Endodermal cell (in vitro differentiated cells): Measurements from ENCODE around the gene CACNA1D. TPM values are rescaled to one million over a fixed set of nuclear protein-coding genes. Genes with fewer than 3 reads are reported as not detected.

Experiments
- DNase-seq: peaks from one replicate; pipeline ENCODE4 v3.0.0-alpha.2; 2017
- H3K27ac ChIP-seq: 2 replicates; pipeline ENCODE4 v1.5.1; 2013; ENCODE audit warnings: mild to moderate bottlenecking, low read depth, low read length, moderate library complexity
- H3K27me3 ChIP-seq: 2 replicates; pipeline ENCODE4 v1.6.1; 2013; ENCODE audit warnings: mild to moderate bottlenecking, low read length, moderate library complexity; ENCODE audit not compliant: insufficient read depth, control insufficient read depth, poor library complexity, severe bottlenecking
- H3K36me3 ChIP-seq: 2 replicates; pipeline ENCODE4 v1.7.0; 2013; ENCODE audit warnings: mild to moderate bottlenecking, low read length, moderate library complexity; ENCODE audit not compliant: control insufficient read depth, insufficient read depth
- H3K4me1 ChIP-seq: one replicate; pipeline ENCODE4 v1.7.0; 2013; ENCODE audit warnings: low read length; ENCODE audit not compliant: control insufficient read depth, insufficient read depth
- H3K4me3 ChIP-seq: 2 replicates; pipeline ENCODE4 v1.5.1; 2013; ENCODE audit warnings: mild to moderate bottlenecking, low read length, moderate library complexity
- H3K9ac ChIP-seq: 2 replicates; pipeline ENCODE4 v1.6.1; 2013; ENCODE audit warnings: mild to moderate bottlenecking, low read length, moderate library complexity; ENCODE audit not compliant: poor library complexity, severe bottlenecking; ENCODE audit errors: extremely low read depth
- H3K9me3 ChIP-seq: 2 replicates; pipeline ENCODE4 v1.6.1; 2013; ENCODE audit warnings: mild to moderate bottlenecking, low read length, moderate library complexity; ENCODE audit not compliant: control insufficient read depth
- H3K27ac Mint-ChIP-seq: 2 replicates; pipeline ENCODE4 v1.8.0; 2020; ENCODE audit warnings: mixed read lengths
- H3K27me3 Mint-ChIP-seq: 2 replicates; pipeline ENCODE4 v1.8.0; 2021; ENCODE audit warnings: mild to moderate bottlenecking, mixed read lengths; ENCODE audit not compliant: insufficient read depth
- H3K36me3 Mint-ChIP-seq: 2 replicates; pipeline ENCODE4 v1.8.0; 2020; ENCODE audit warnings: low read depth, mixed read lengths
- H3K4me1 Mint-ChIP-seq: 2 replicates; pipeline ENCODE4 v1.8.0; 2020; ENCODE audit warnings: mixed read lengths
- H3K4me3 Mint-ChIP-seq: 2 replicates; pipeline ENCODE4 v1.8.0; 2020; ENCODE audit warnings: mild to moderate bottlenecking, moderate library complexity, mixed read lengths
- H3K9me3 Mint-ChIP-seq: 2 replicates; pipeline ENCODE4 v1.8.0; 2020; ENCODE audit warnings: mild to moderate bottlenecking, mixed read lengths
- CTCF ChIP-seq: fragments of 200-600 bp; sonication (generic); conservative IDR thresholded peaks from 2 replicates; pipeline ENCODE4 v1.5.0; 2021; ENCODE audit warnings: antibody characterized with exemption, mild to moderate bottlenecking
- WGBS, 2 experiments: methylation state at CpG; one replicate each; pipeline versions ENCODE4 v1.1.5 to v1.1.7; 2013; ENCODE audit warnings: missing lambda C conversion rate in 2 of 2, mixed read lengths in 1 of 2; ENCODE audit not compliant: insufficient coverage in 1 of 2, insufficient read length in 1 of 2; 5-methylcytosine and 5-hydroxymethylcytosine counted together
- total RNA-seq, 2 donors: library from RNA; stranded (reverse); fragmentation: NEBNext Ultra II Directional in 1 of 2; extraction: Animal tissue kit (Norgen Biotek cat#: 25700) in 1 of 2; gene quantifications; 2 replicates in 1 of 2; 3 replicates in 1 of 2; pipeline ENCODE4 v1.2.1, GENCODE V29; 2021

CACNA1D gene
- total RNA-seq, 2 donors from 2014 or later = 2.2 to 3.8 TPM

DNA sequence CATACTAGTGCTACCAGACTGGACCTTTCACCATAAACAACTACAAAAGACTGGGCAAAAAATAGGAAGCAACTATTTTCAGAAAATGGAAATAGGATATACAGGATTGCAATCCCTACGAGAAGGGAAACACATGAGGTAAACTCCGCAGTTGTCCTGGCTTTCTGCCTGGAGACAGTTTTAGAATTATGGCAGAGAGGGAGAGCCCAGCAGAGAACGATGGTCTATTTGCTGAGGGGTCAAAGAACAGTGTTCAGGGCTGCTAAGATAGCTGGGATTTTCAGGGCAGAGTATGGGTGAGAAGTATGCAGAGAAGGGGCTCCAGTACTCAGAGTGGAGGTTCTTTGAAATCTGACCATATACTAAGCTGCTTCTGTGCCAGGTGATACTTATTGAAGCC lies 188.4 kb downstream of the CACNA1D start:
- WGBS, 2 experiments = 77 to 88% methylated on average over 3 of the region's 3 CpGs
- H3K27me3 ChIP-seq = peaks cover 15% of the 10 kb centered on the region
- no peaks in the 10 kb centered on the region for H3K9me3 ChIP-seq
- H3K27ac Mint-ChIP-seq = no peak overlapping the region
- H3K27ac ChIP-seq = no peak overlapping the region
- no peaks in the 10 kb centered on the region for H3K9me3 Mint-ChIP-seq
- no peaks in the 10 kb centered on the region for H3K36me3 Mint-ChIP-seq
- TF ChIP-seq CTCF = no peak
- H3K4me1 ChIP-seq = no peaks in the 10 kb centered on the region
- no peaks in the 10 kb centered on the region for H3K36me3 ChIP-seq
- peaks cover 2% of the 10 kb centered on the region for H3K27me3 Mint-ChIP-seq
- DNase-seq = no peak
- no peak overlapping the region for H3K9ac ChIP-seq
- no peak overlapping the region for H3K4me3 Mint-ChIP-seq
- no peaks in the 10 kb centered on the region for H3K4me1 Mint-ChIP-seq
- no peak overlapping the region for H3K4me3 ChIP-seq

GRCh38 chr3:53688066-53688465 lies 193.7 kb downstream of the CACNA1D start:
- no peak for TF ChIP-seq CTCF
- no peak overlapping the region for H3K9ac ChIP-seq
- Mint-ChIP-seq H3K27ac (no peak overlapping the region), H3K4me3 (no peak overlapping the region), H3K36me3 (no peaks in the 10 kb centered on the region), H3K4me1 (no peaks in the 10 kb centered on the region), H3K9me3 (no peaks in the 10 kb centered on the region), H3K27me3 (no peaks in the 10 kb centered on the region)
- WGBS, 2 experiments = 84 to 95% methylated on average over 3 to 6 of the region's 6 CpGs
- no peaks in the 10 kb centered on the region for H3K36me3 ChIP-seq
- no peaks in the 10 kb centered on the region for H3K9me3 ChIP-seq
- DNase-seq = no peak
- H3K4me1 ChIP-seq = no peaks in the 10 kb centered on the region
- H3K4me3 ChIP-seq = no peak overlapping the region
- H3K27ac ChIP-seq = no peak overlapping the region
- H3K27me3 ChIP-seq = peaks cover 7% of the 10 kb centered on the region

DNA sequence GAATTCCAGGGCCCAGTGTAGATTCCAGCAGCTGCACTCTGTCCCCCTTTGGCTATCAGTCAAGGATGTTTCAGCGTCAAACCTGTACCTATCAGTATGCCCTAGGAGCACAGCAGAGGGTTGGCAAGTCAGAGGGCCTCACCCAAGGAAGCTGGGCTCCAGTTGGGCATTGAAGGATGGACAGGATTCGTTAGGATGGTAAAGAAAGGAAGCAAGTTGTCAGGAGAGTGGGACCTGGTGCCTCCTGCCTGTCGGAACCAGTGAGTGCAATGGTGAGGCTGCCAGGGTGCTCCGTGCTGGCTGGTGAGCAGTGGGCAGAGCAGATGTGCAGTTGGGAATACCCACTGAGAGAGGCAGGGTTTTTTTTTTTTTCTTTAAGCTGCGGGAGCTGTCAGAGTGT lies 194.6 kb downstream of the CACNA1D start:
- DNase-seq = no peak
- Histone ChIP-seq H3K4me1 (no peaks in the 10 kb centered on the region), H3K4me3 (no peak overlapping the region), H3K27ac (no peak overlapping the region), H3K9ac (no peak overlapping the region), H3K27me3 (no peaks in the 10 kb centered on the region), H3K36me3 (no peaks in the 10 kb centered on the region), H3K9me3 (no peaks in the 10 kb centered on the region)
- TF ChIP-seq CTCF = peak; percentile 42
- no peaks in the 10 kb centered on the region for H3K9me3 Mint-ChIP-seq
- H3K4me1 Mint-ChIP-seq = no peaks in the 10 kb centered on the region
- H3K36me3 Mint-ChIP-seq = no peaks in the 10 kb centered on the region
- no peak overlapping the region for H3K4me3 Mint-ChIP-seq
- no peaks in the 10 kb centered on the region for H3K27me3 Mint-ChIP-seq
- 66% methylated on average over 5 of the region's 5 CpGs; no CpG with 5 or more reads in 1 of the 2 experiments for WGBS, 2 experiments
- no peak overlapping the region for H3K27ac Mint-ChIP-seq
